HG03280 (cell line): ENCODE measurements around the gene DEAF1.

Experiments
- ATAC-seq: cut with Tn5 transposase; IDR thresholded peaks from one replicate; pipeline ENCODE4 v1.9.1; 2021; ENCODE audit warnings: mild to moderate bottlenecking, moderate library complexity; ENCODE audit not compliant: unreplicated experiment

DEAF1 gene

GRCh38 chr11:625636-626268, 69.3 kb downstream of the DEAF1 start:
- no peak for ATAC-seq

- no peak for ATAC-seq
These were observed 70.1 kb downstream of the DEAF1 start, which contains the start of gene CDHR5 for GRCh38 chr11:624705-625635. TSS of gene CDHR5 (minus strand) at chr11:624955. CDS start at chr11:624902, 53 bp downstream.

GRCh38 chr11:623999-624704, 70.9 kb downstream of the DEAF1 start:
- no peak for ATAC-seq

- ATAC-seq, result no peak
These were observed 71.6 kb downstream of the DEAF1 start for GRCh38 chr11:623349-623869.

- ATAC-seq, result no peak
These were observed 73.2 kb downstream of the DEAF1 start for GRCh38 chr11:621838-622237.

GRCh38 chr11:620935-621814, 73.8 kb downstream of the DEAF1 start:
- no peak for ATAC-seq

- no peak for ATAC-seq
These were observed 74.8 kb downstream of the DEAF1 start for GRCh38 chr11:620201-620600.

- ATAC-seq, result no peak
These were observed 75.4 kb downstream of the DEAF1 start for GRCh38 chr11:619628-620050.

GRCh38 chr11:618856-619627, 76.0 kb downstream of the DEAF1 start:
- ATAC-seq, result no peak

GRCh38 chr11:617912-618682, 76.9 kb downstream of the DEAF1 start:
- no peak for ATAC-seq

- no peak for ATAC-seq
These were observed 77.7 kb downstream of the DEAF1 start for GRCh38 chr11:617199-617911.

- no peak for ATAC-seq
These were observed 78.5 kb downstream of the DEAF1 start for GRCh38 chr11:616320-617198.

- peak; percentile 76 for ATAC-seq
These were observed 79.3 kb downstream of the DEAF1 start, which contains the start of gene IRF7 for GRCh38 chr11:615504-616319. TSS of gene IRF7 (minus strand) at chr11:615950. CDS start at chr11:615364, 586 bp downstream.

- no peak for ATAC-seq
These were observed 80.2 kb downstream of the DEAF1 start for GRCh38 chr11:614623-615503.

GRCh38 chr11:614021-614622, 80.9 kb downstream of the DEAF1 start:
- no peak for ATAC-seq
